ENCODE results near the gene NEK11. TPM values are rescaled to one million over a fixed set of nuclear protein-coding genes. Genes with fewer than 3 reads are reported as not detected.

The NEK11 gene
- polyA plus RNA-seq, 1 of the 3 experiments (the other 2 are of a cell fraction) = 4.7 TPM

DNA sequence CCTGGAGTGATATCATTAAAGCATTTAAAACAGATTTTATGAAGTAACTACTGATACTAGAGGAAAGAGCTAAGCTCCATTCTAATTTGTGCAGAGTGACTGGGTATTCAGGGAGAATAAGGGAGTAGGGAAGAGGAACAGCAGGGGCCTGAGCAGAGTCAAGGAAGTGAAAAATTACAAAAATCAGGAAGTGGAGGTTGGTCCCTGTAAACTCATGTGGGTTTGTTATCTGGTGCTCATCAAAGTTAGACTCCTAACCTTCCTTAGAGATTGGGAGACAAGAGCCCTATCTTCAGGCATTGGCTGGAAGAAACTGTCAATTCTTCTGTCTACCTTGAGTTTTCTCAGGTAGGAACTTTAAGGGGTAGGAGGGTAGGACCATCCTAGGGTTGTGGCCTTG, 82.5 kb downstream of the NEK11 start:
- Histone ChIP-seq H3K4me2 (no peak overlapping the region), H3K27ac (ENCODE audit: low read depth in 2 of 2, low read length in 1 of 2) (peak overlapping the region in 1 of 2 experiments; percentile 58; a peak in 1 of 4 replicates), H3K27me3 (ENCODE audit: insufficient read depth) (no peaks in the 10 kb centered on the region), H3K36me3 (replicated peaks in 1 of 2; ENCODE audit: control insufficient read depth in 1 of 2, insufficient read depth in 2 of 2, low read length in 1 of 2) (peaks cover 0 to 4% of the 10 kb centered on the region in 2 experiments), H3K9me2 (no peaks in the 10 kb centered on the region), H3K4me3 (ENCODE audit: low read depth in 2 of 2, low read length in 1 of 2) (no peak overlapping the region), H3K9me3 (no peaks in the 10 kb centered on the region), H3K4me1 (ENCODE audit: control insufficient read depth in 1 of 2, insufficient read depth in 2 of 2, low read depth in 1 of 2, low read length in 1 of 2) (peaks cover 0 to 2% of the 10 kb centered on the region in 2 experiments; a peak in 1 of 4 replicates), H3K79me2 (ENCODE audit: insufficient read depth) (no peaks in the 10 kb centered on the region), H3K9ac (no peak overlapping the region), H2AFZ (ENCODE audit: low read depth) (no peak overlapping the region; the same call in 1 of the 2 replicates), H4K20me1 (ENCODE audit: insufficient read depth) (no peaks in the 10 kb centered on the region), H3F3A (replicated peaks; ENCODE audit: insufficient read depth) (no peaks in the 10 kb centered on the region)
- CTCF ChIA-PET = no interaction called here
- TF ChIP-seq NRF1 (IDR thresholded peaks at IDR 0.05; ENCODE audit: low read depth, low read length) = no peak
- TF ChIP-seq, protein P1, sequence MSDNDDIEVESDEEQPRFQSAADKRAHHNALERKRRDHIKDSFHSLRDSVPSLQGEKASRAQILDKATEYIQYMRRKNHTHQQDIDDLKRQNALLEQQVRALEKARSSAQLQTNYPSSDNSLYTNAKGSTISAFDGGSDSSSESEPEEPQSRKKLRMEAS (IDR thresholded peaks at IDR 0.05; ENCODE audit: low read depth) = no peak
- no peak for TF ChIP-seq NFIC (IDR thresholded peaks at IDR 0.05; ENCODE audit: borderline replicate concordance)
- no peak for TF ChIP-seq CHD2 (IDR thresholded peaks at IDR 0.05; ENCODE audit: low read length, partially characterized antibody)
- TF ChIP-seq, protein P2, sequence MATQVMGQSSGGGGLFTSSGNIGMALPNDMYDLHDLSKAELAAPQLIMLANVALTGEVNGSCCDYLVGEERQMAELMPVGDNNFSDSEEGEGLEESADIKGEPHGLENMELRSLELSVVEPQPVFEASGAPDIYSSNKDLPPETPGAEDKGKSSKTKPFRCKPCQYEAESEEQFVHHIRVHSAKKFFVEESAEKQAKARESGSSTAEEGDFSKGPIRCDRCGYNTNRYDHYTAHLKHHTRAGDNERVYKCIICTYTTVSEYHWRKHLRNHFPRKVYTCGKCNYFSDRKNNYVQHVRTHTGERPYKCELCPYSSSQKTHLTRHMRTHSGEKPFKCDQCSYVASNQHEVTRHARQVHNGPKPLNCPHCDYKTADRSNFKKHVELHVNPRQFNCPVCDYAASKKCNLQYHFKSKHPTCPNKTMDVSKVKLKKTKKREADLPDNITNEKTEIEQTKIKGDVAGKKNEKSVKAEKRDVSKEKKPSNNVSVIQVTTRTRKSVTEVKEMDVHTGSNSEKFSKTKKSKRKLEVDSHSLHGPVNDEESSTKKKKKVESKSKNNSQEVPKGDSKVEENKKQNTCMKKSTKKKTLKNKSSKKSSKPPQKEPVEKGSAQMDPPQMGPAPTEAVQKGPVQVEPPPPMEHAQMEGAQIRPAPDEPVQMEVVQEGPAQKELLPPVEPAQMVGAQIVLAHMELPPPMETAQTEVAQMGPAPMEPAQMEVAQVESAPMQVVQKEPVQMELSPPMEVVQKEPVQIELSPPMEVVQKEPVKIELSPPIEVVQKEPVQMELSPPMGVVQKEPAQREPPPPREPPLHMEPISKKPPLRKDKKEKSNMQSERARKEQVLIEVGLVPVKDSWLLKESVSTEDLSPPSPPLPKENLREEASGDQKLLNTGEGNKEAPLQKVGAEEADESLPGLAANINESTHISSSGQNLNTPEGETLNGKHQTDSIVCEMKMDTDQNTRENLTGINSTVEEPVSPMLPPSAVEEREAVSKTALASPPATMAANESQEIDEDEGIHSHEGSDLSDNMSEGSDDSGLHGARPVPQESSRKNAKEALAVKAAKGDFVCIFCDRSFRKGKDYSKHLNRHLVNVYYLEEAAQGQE (IDR thresholded peaks at IDR 0.05; ENCODE audit: low read depth, low read length) = no peak
- TF ChIP-seq, protein P3, sequence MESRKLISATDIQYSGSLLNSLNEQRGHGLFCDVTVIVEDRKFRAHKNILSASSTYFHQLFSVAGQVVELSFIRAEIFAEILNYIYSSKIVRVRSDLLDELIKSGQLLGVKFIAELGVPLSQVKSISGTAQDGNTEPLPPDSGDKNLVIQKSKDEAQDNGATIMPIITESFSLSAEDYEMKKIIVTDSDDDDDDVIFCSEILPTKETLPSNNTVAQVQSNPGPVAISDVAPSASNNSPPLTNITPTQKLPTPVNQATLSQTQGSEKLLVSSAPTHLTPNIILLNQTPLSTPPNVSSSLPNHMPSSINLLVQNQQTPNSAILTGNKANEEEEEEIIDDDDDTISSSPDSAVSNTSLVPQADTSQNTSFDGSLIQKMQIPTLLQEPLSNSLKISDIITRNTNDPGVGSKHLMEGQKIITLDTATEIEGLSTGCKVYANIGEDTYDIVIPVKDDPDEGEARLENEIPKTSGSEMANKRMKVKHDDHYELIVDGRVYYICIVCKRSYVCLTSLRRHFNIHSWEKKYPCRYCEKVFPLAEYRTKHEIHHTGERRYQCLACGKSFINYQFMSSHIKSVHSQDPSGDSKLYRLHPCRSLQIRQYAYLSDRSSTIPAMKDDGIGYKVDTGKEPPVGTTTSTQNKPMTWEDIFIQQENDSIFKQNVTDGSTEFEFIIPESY (IDR thresholded peaks at IDR 0.05; ENCODE audit: borderline replicate concordance, low read depth) = no peak
- TF ChIP-seq, protein P4, sequence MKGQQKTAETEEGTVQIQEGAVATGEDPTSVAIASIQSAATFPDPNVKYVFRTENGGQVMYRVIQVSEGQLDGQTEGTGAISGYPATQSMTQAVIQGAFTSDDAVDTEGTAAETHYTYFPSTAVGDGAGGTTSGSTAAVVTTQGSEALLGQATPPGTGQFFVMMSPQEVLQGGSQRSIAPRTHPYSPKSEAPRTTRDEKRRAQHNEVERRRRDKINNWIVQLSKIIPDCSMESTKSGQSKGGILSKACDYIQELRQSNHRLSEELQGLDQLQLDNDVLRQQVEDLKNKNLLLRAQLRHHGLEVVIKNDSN (IDR thresholded peaks at IDR 0.05; ENCODE audit: borderline replicate concordance, low read depth) = no peak
- TF ChIP-seq POLR2AphosphoS5 (IDR thresholded peaks at IDR 0.05; ENCODE audit: low read depth, low read length) = no peak
- TF ChIP-seq GABPA (IDR thresholded peaks at IDR 0.05; ENCODE audit: low read depth) = no peak
- TF ChIP-seq EP300 (IDR thresholded peaks at IDR 0.05; ENCODE audit: borderline replicate concordance in 1 of 2, low read depth in 1 of 2, low read length in 1 of 2) = no peak
- TF ChIP-seq RFX5 (IDR thresholded peaks at IDR 0.05; ENCODE audit: low read length) = no peak
- TF ChIP-seq JUND (IDR thresholded peaks at IDR 0.05) = no peak
- DNase-seq = no peak
- POLR2A ChIA-PET = no interaction called here

Measured in SK-N-SH (cell line).